HFF-Myc (cell line): Measurements from ENCODE around the gene KCNK18.

Source experiments
- DNase-seq: peaks from one replicate; pipeline ENCODE4 v3.0.0-alpha.2; 2011; ENCODE audit warnings: low read depth; ENCODE audit errors: extremely low read depth
- H3K4me3 ChIP-seq: replicated peaks from 2 replicates; pipeline ENCODE4 v1.5.1; 2011; ENCODE audit warnings: low read depth, mild to moderate bottlenecking, control low read depth, low read length
- CTCF ChIP-seq: IDR thresholded peaks from 2 replicates; pipeline ENCODE4 v1.5.1; 2012; ENCODE audit warnings: mild to moderate bottlenecking, low read depth, low read length, control low read depth; ENCODE audit errors: missing control alignments

Gene KCNK18

DNA sequence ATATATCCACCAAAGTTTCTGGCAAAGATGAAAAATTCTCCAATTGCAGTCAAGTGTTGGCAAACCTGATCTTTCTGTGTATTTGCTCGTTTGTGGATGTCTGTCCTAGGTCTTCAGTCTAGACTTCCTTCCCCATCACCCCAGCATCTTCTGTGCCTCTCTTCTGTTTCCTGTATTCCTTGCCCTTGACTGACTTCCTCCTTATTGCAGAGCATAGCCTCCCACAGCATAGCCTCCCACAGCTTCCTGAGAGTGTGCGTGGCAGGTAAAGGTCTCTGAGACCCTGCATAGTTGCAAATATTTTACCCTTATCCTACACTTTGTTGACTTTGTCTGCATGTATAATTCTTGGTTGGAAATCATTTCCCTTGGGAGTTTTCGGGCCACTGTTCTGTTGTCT lies 62.0 kb downstream of the KCNK18 start:
- TF ChIP-seq CTCF: no peak
- no peak for DNase-seq
- no peak overlapping the region for H3K4me3 ChIP-seq
